ENCODE data around the gene PSG2.

DNA sequence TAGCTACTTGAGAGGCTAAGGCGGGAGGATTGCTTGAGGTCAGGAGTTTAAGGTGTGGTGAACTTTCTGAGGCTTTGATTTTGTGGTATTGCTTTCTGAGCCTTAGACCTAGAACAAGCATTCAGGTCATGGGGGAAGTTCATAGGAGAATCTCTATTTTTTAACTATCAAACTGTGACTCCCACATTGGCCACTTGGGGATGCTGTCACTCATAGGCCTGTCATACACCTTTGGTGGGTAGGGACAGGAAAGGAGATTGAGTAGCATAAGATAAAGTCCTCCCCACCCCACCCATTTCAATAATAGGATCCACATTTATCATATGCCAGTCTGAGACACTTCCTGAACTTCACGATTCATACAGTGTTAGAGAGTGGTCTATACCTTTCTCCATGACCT is 41.9 kb upstream of the PSG2 start:
- TF ChIP-seq, protein P1, sequence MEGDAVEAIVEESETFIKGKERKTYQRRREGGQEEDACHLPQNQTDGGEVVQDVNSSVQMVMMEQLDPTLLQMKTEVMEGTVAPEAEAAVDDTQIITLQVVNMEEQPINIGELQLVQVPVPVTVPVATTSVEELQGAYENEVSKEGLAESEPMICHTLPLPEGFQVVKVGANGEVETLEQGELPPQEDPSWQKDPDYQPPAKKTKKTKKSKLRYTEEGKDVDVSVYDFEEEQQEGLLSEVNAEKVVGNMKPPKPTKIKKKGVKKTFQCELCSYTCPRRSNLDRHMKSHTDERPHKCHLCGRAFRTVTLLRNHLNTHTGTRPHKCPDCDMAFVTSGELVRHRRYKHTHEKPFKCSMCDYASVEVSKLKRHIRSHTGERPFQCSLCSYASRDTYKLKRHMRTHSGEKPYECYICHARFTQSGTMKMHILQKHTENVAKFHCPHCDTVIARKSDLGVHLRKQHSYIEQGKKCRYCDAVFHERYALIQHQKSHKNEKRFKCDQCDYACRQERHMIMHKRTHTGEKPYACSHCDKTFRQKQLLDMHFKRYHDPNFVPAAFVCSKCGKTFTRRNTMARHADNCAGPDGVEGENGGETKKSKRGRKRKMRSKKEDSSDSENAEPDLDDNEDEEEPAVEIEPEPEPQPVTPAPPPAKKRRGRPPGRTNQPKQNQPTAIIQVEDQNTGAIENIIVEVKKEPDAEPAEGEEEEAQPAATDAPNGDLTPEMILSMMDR (IDR thresholded peaks at IDR 0.05) = no peak
- TF ChIP-seq POLR2AphosphoS5 (IDR thresholded peaks at IDR 0.05) = no peak
- no peak for TF ChIP-seq POLR2A (IDR thresholded peaks at IDR 0.05)

Measured in breast epithelium (tissue), 3 donors.